SH-SY5Y (cell line): ENCODE results near the gene ZCCHC17.

Experiments
- GATA2 ChIP-seq: IDR thresholded peaks from 2 replicates; pipeline ENCODE4 v1.6.1; 2011; ENCODE audit warnings: mild to moderate bottlenecking, low read depth, low read length
- GATA3 ChIP-seq: IDR thresholded peaks from 2 replicates; pipeline ENCODE4 v1.6.1; 2011; ENCODE audit warnings: low read depth, mild to moderate bottlenecking, low read length, moderate library complexity

The ZCCHC17 gene

GRCh38 chr1:31297277-31298247, 730 bp downstream of the ZCCHC17 start:
- TF ChIP-seq GATA2 (no peak), GATA3 (no peak)

DNA sequence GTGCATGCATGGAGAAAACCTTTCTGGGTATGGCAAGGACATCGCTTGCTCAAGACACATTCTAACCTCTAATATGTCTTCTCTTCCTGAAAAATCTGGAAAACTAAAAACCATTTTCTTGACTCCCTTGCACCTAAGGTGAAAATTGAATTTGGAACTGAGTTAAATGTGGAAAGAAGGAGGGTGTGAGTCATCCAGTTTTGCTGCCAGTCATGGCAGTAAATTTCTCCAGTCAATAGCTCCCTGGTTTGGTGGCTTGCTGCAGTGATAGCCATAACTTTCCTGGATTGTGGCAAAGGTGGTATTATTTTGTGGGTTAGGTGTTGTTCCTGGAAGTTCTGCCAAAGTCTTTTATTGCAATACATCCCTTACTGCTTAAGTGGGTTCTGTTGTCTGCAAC, 2.5 kb downstream of the ZCCHC17 start:
- TF ChIP-seq GATA3 (no peak), GATA2 (no peak)

GRCh38 chr1:31300193-31300592, 3.4 kb downstream of the ZCCHC17 start:
- TF ChIP-seq GATA3 (no peak), GATA2 (no peak)

DNA sequence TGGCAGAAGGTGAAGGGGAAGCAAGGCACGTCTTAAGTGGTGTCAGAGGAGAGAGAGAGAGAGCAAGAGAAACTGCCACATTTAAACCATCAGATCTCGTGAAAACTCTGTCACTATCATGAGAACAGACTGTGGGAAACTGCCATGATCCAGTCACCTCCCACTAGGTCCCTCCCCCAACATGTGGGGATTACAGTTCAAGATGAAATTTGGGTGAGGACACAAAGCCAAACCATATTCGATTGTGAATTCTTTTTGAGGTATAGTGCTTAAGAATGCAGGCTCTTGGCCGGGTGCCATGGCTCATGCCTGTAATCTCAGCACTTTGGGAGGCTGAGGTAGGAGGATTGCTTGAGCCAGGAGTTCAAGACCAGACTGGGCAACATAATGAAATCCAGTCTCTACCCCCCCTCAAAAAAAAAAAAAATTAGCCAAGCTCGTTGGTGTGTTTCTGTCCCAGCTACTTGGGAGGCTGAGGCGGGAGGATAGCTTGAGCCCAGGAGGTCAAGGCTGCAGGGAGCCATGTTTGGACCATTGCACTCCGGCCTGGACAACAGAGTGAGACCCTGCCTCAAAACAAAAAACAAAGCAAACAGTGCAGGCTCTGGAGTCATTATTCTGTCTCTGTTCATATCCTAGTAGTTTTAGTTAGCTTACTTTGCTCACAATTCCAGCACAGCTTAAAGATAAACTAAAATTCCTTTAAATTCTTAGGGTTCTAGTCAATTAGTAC, 6.0 kb downstream of the ZCCHC17 start:
- no peak for TF ChIP-seq GATA3
- TF ChIP-seq GATA2, result no peak

DNA sequence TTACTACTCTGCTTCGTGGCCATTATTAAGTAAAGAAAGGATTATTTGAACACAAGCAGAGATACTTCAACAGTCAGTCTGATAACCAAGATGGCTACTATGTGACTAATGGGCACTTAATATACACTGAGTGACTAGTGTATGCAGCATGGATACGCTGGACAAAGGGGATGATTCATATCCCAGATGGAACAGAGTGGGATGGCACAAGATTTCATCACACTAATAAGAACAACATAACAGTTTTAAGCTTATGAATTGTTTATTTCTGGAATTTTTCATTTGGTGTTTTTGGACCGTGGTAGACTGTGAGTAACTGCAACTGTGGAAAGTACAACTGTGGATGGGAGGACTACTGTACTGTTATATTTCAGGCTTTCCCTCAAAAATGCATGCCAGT, 9.4 kb downstream of the ZCCHC17 start:
- no peak for TF ChIP-seq GATA3
- TF ChIP-seq GATA2, result no peak

GRCh38 chr1:31308036-31308435, 11.2 kb downstream of the ZCCHC17 start:
- TF ChIP-seq GATA3, result no peak
- TF ChIP-seq GATA2, result no peak

DNA sequence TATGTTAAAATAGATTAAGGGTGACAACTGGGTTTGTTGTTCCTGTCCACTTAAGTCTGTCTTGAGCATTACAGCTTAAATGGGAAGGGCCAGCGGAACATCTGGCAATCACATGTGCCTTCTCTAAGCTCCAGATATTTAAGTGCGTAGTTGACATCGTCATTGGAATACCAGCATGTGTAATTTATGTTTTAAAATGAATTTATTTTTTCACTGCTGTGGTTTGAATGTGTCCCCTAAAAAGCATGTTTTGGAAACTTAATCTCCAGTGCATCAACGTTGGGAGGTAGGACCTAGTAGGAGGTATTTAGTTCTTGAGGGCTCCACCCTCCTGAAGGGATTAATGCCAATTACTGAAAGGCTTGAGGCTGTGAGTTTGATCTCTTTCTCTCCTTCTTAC, 13.4 kb downstream of the ZCCHC17 start:
- TF ChIP-seq GATA3 (no peak), GATA2 (no peak)

DNA sequence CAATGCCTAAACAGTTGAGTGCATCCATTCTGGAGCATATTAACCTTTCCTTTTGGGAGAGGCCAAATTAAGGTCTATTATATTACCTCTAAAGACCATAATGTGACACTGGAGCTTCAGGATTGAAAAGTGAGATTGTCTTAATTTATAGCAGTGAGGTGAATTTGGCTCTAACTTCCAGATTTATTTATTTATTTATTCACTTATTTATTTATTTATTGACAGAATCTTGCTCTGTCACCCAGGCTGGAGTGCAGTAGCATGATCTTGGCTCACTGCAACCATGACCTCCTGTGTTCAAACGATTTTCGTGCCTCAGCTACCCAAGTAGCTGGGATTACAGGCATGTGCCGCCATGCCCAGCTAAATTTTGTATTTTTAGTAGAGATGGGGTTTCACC, 19.1 kb downstream of the ZCCHC17 start:
- TF ChIP-seq GATA3 (no peak), GATA2 (no peak)

DNA sequence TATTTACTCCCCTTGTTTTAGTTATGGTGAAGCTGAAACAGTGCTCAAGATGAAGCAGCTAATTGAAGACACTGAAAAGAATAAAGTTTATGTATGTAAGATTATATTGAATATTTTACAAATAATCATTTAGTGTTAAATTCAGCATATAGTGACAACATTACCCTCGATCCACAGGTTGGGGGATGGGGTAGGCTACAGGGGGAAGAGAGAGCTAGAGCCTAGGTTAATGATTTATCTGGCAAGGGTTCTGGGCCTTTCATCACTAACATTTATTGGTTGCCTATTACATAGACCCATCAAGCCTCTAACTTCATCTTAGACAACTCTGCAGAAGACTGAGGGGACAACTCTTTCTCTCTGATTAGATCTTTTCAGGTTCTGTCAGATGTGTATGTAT, 21.3 kb downstream of the ZCCHC17 start:
- TF ChIP-seq GATA2 (no peak), GATA3 (no peak)

- TF ChIP-seq GATA2 (no peak), GATA3 (no peak)
Measured at GRCh38 chr1:31324093-31324492, 27.3 kb downstream of the ZCCHC17 start.

- TF ChIP-seq GATA3, result no peak
- TF ChIP-seq GATA2, result no peak
Measured at GRCh38 chr1:31324992-31325391, 28.2 kb downstream of the ZCCHC17 start.

DNA sequence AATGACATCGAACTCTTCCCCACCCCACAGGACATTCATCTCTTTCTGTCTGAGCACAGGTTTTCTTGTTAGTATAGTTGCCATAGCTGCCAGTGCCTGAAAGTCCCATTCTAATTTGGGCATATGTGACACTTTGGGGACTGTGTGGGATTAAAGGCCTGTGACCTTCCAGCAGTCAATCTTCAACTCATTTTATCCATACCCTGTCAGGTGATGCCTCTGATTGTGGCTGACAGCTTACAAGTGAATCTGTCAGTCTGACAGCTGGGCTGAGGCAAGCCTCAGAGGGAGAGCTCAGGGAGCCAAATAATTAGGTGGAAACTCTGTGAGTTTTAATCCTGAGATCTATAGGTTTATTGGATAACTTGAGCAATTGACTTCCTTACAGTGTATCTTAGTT, 29.6 kb downstream of the ZCCHC17 start:
- TF ChIP-seq GATA2 (no peak), GATA3 (no peak)

DNA sequence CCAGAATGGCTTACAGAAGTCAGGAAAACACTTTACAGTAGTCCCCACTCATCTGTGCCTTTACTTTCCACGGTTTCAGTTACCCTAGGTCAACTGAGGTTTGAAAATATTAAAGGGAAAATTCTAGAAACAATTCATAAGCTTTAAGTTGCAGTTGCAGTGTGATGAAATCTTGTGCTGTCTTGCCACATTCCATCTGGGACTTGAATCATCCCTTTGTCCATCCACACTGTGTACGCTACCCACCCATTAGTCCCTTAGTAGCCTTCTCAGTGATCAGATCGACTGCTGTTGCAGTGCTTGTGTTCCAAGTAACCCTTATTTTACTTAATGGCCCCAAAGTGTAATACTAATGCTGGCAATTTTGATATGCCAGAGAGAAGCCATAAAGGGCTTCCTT, 30.5 kb downstream of the ZCCHC17 start:
- TF ChIP-seq GATA2 (no peak), GATA3 (no peak)

GRCh38 chr1:31335007-31335406, 38.2 kb downstream of the ZCCHC17 start:
- TF ChIP-seq GATA2 (no peak), GATA3 (no peak)
